Ascending aorta (tissue), 2 donors: ENCODE measurements around the gene KRTAP4-4. TPM values are rescaled to one million over a fixed set of nuclear protein-coding genes. Genes with fewer than 3 reads are reported as not detected.
"Not testable (repeated sequence)": the region's sequence is repeated elsewhere in the genome, so short reads cannot be mapped to it uniquely, and the experiment has no call there.

Source experiments
- DNase-seq, 2 donors: peaks; one replicate each; pipeline ENCODE4 v3.0.0-alpha.2; 2019; ENCODE audit warnings: low spot score in 2 of 2
- H3K27ac ChIP-seq, 2 donors: fragments of 200-600 bp; sonication (generic); one replicate each; pipeline ENCODE4 v1.5.1; 2016 to 2017; ENCODE audit warnings: mild to moderate bottlenecking in 1 of 2
- H3K27me3 ChIP-seq: fragments of 200-600 bp; sonication (generic); one replicate; pipeline ENCODE4 v1.5.1; 2017
- H3K36me3 ChIP-seq, 2 donors: fragments of 200-600 bp; sonication (generic); one replicate each; pipeline ENCODE4 v1.5.1; 2016
- H3K4me1 ChIP-seq, 2 donors: fragments of 200-600 bp; sonication (generic); one replicate each; pipeline ENCODE4 v1.5.1; 2016 to 2017; ENCODE audit warnings: mild to moderate bottlenecking in 1 of 2
- H3K4me3 ChIP-seq, 2 donors: fragments of 200-600 bp; sonication (generic); one replicate each; pipeline ENCODE4 v1.5.1; 2016 to 2017; ENCODE audit warnings: mild to moderate bottlenecking in 1 of 2
- H3K9me3 ChIP-seq, 2 donors: fragments of 200-600 bp; sonication (generic); one replicate each; pipeline ENCODE4 v1.5.1; 2016
- CTCF ChIP-seq, 3 experiments: fragments of 200-600 bp in 2 of 3; fragments of 450-650 bp in 1 of 3; sonication (generic) in 2 of 3; IDR thresholded peaks; one replicate each; pipeline ENCODE4 v1.5.1; 2016 to 2019; ENCODE audit warnings: antibody characterized with exemption in 3 of 3, mild to moderate bottlenecking in 1 of 3, moderate library complexity in 1 of 3
- intact Hi-C: fragments of 100-400 bp; cut with DNase I; formaldehyde crosslinking; loops from one replicate; pipeline ENCODE4 v1.15.1; 2023
- total RNA-seq: library from RNA; depleted of rRNA; stranded (reverse); fragments of >200 nt; gene quantifications from one replicate; pipeline ENCODE4 v1.1.0, GENCODE V29; 2016

KRTAP4-4 gene
- total RNA-seq, 1 donor from 2014 or later, result not detected

- intact Hi-C loops, result no loop called here
- Histone ChIP-seq H3K27me3 (no peaks in the 10 kb centered on the region), H3K36me3 (no peaks in the 10 kb centered on the region), H3K9me3 (peaks cover 0 to 7% of the 10 kb centered on the region in 2 donors), H3K4me3 (no peak overlapping the region), H3K4me1 (no peaks in the 10 kb centered on the region), H3K27ac (no peak overlapping the region)
- no peak for DNase-seq
- TF ChIP-seq CTCF (IDR thresholded peaks at IDR 0.05), result no peak
These were observed 28.6 kb downstream of the KRTAP4-4 start for GRCh38 chr17:41131979-41132378.

GRCh38 chr17:41127371-41127770 is 33.2 kb downstream of the KRTAP4-4 start:
- H3K9me3 ChIP-seq, result peaks cover 0 to 7% of the 10 kb centered on the region in 2 donors
- no peaks in the 10 kb centered on the region for H3K4me1 ChIP-seq
- DNase-seq, result no peak
- no peak overlapping the region for H3K27ac ChIP-seq
- intact Hi-C loops, result no loop called here
- H3K27me3 ChIP-seq, result no peaks in the 10 kb centered on the region
- no peaks in the 10 kb centered on the region for H3K36me3 ChIP-seq
- no peak for TF ChIP-seq CTCF (IDR thresholded peaks at IDR 0.05)
- no peak overlapping the region for H3K4me3 ChIP-seq

- Histone ChIP-seq H3K36me3 (no peaks in the 10 kb centered on the region), H3K9me3 (peaks cover 0 to 7% of the 10 kb centered on the region in 2 donors), H3K27ac (no peak overlapping the region), H3K27me3 (no peaks in the 10 kb centered on the region), H3K4me3 (no peak overlapping the region), H3K4me1 (no peaks in the 10 kb centered on the region)
- DNase-seq, result no peak
- no peak for TF ChIP-seq CTCF (IDR thresholded peaks at IDR 0.05)
- intact Hi-C loops, result no loop called here
These were observed 34.1 kb downstream of the KRTAP4-4 start for GRCh38 chr17:41126412-41126811.

GRCh38 chr17:41125064-41125463 is 35.5 kb downstream of the KRTAP4-4 start:
- H3K4me1 ChIP-seq, result no peaks in the 10 kb centered on the region
- intact Hi-C loops, result no loop called here
- TF ChIP-seq CTCF (IDR thresholded peaks at IDR 0.05), result no peak
- no peak overlapping the region for H3K27ac ChIP-seq
- DNase-seq, result no peak
- no peaks in the 10 kb centered on the region for H3K36me3 ChIP-seq
- H3K4me3 ChIP-seq, result no peak overlapping the region
- no peaks in the 10 kb centered on the region for H3K27me3 ChIP-seq
- peaks cover 0 to 7% of the 10 kb centered on the region in 2 donors for H3K9me3 ChIP-seq

- DNase-seq, H3K27ac ChIP-seq, H3K9me3 ChIP-seq, H3K4me3 ChIP-seq, intact Hi-C loops, H3K27me3 ChIP-seq, H3K36me3 ChIP-seq, H3K4me1 ChIP-seq: not testable (repeated sequence)
These were observed 36.6 kb downstream of the KRTAP4-4 start, which contains the start of gene KRTAP4-12 for GRCh38 chr17:41123991-41124371. Gene KRTAP4-12, minus strand, starts transcription at chr17:41124182. Its CDS starts 60 bp downstream, at chr17:41124122.

GRCh38 chr17:41123292-41123990 is 37.1 kb downstream of the KRTAP4-4 start:
- H3K27ac ChIP-seq, H3K4me3 ChIP-seq, H3K4me1 ChIP-seq, DNase-seq, H3K36me3 ChIP-seq, H3K27me3 ChIP-seq, H3K9me3 ChIP-seq, intact Hi-C loops: not testable (repeated sequence)

GRCh38 chr17:41121742-41122141 is 38.8 kb downstream of the KRTAP4-4 start:
- no peak overlapping the region for H3K4me3 ChIP-seq
- H3K4me1 ChIP-seq, result no peaks in the 10 kb centered on the region
- intact Hi-C loops, result no loop called here
- DNase-seq, result no peak
- TF ChIP-seq CTCF (IDR thresholded peaks at IDR 0.05), result no peak
- no peaks in the 10 kb centered on the region for H3K36me3 ChIP-seq
- no peak overlapping the region for H3K27ac ChIP-seq
- H3K9me3 ChIP-seq, result no peaks in the 10 kb centered on the region
- no peaks in the 10 kb centered on the region for H3K27me3 ChIP-seq

- H3K9me3 ChIP-seq, H3K27me3 ChIP-seq, intact Hi-C loops, H3K4me3 ChIP-seq, DNase-seq, H3K36me3 ChIP-seq, H3K4me1 ChIP-seq, H3K27ac ChIP-seq: not testable (repeated sequence)
These were observed 40.6 kb downstream of the KRTAP4-4 start for GRCh38 chr17:41119696-41120690.
